Body of pancreas (tissue), 4 donors: ENCODE measurements around the gene PARP12. TPM values are rescaled to one million over a fixed set of nuclear protein-coding genes. Genes with fewer than 3 reads are reported as not detected.

Source experiments
- ATAC-seq: fragments of 150-250 bp; one replicate; pipeline ENCODE4 v1.9.1; 2016
- DNase-seq, 4 donors: peaks; one replicate each; pipeline ENCODE4 v3.0.0-alpha.2; 2019
- H3K27ac ChIP-seq, 4 donors: fragments of 200-600 bp; sonication (generic); 1 replicate in 3 of 4; 2 replicates in 1 of 4; pipeline versions ENCODE4 v1.5.1 to v1.6.1; 2016 to 2019; ENCODE audit warnings: mild to moderate bottlenecking in 1 of 4, mixed read lengths in 1 of 4, moderate library complexity in 1 of 4
- H3K27me3 ChIP-seq, 2 donors: fragments of 200-600 bp; sonication (generic); one replicate each; pipeline ENCODE4 v1.6.0; 2016; ENCODE audit warnings: mild to moderate bottlenecking in 1 of 2
- H3K36me3 ChIP-seq, 2 donors: fragments of 200-600 bp; sonication (generic); replicated peaks in 1 of 2; 2 replicates each; pipeline ENCODE4 v1.5.1; 2016; ENCODE audit warnings: low read depth in 2 of 2; ENCODE audit not compliant: insufficient read depth in 1 of 2
- H3K4me1 ChIP-seq: fragments of 200-600 bp; sonication (generic); one replicate; pipeline ENCODE4 v1.6.0; 2016
- H3K4me3 ChIP-seq, 2 donors: fragments of 200-600 bp; sonication (generic); 1 replicate in 1 of 2; 2 replicates in 1 of 2; pipeline ENCODE4 v1.5.1; 2016 to 2019
- H3K9me3 ChIP-seq, 3 donors: fragments of 200-600 bp; sonication (generic); 1 replicate in 2 of 3; 2 replicates in 1 of 3; pipeline ENCODE4 v1.5.1; 2016
- POLR2A ChIP-seq, 3 donors: fragments of 450-650 bp; IDR thresholded peaks; one replicate each; pipeline ENCODE4 v1.6.1; 2016; ENCODE audit warnings: antibody characterized with exemption in 3 of 3, mild to moderate bottlenecking in 2 of 3
- WGBS, 2 donors: methylation state at CpG; one replicate each; pipeline ENCODE4 v1.1.5; 2017; 5-methylcytosine and 5-hydroxymethylcytosine counted together
- intact Hi-C: fragments of 100-400 bp; cut with DNase I; formaldehyde crosslinking; loops from one replicate; pipeline ENCODE4 v1.15.1; 2023
- total RNA-seq, 2 donors: library from RNA; depleted of rRNA; stranded (reverse); fragments of >200 nt; gene quantifications; one replicate each; pipeline ENCODE4 v1.1.0, GENCODE V29; 2016
- TF ChIP-seq, protein P1 (sequence below), 7 experiments: fragments of 450-650 bp in 4 of 7; fragments of 200-600 bp in 3 of 7; sonication (generic) in 3 of 7; IDR thresholded peaks; one replicate each; pipeline ENCODE4 v1.5.1; 2016 to 2019; ENCODE audit warnings: antibody characterized with exemption in 7 of 7

PARP12 gene
- total RNA-seq, 2 donors from 2014 or later: 37.1 to 66.9 TPM

DNA sequence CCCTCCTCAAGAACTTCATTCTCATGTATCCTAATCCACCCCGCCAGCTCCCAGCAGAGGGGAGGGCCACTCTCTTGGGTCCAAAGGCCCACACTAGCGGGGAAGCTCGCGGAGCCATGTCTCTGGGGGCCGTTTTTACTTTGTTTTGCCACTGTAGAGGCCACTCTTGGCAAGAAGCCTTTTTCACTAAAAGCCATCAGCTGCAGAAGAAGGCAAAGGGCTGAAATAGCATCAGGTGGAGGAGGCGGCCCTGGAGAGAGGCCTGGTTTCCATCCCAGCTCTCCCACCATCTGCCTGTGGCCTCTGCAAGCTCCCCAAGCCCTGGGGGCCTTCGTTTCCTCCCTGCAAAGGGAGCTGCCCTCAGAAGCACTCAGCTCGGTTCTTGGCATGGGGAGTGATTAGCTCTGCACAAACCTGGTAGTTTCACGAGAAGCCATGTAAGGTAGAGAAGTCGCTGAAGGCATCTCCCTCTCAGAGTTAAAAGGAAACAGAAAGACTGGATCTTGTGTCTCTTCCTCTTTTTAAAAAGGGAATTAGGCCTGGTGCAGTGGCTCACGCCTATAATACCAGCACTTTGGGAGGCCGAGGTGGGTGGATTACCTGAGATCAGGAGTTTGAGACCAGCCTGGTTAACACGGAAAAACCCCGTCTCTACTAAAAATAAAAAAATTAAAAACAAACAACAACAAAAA is 70.3 kb downstream of the PARP12 start:
- Histone ChIP-seq H3K9me3 (no peaks in the 10 kb centered on the region), H3K27ac (no peak overlapping the region), H3K4me3 (no peak overlapping the region), H3K27me3 (no peaks in the 10 kb centered on the region), H3K36me3 (no peaks in the 10 kb centered on the region), H3K4me1 (no peaks in the 10 kb centered on the region)
- no peak for TF ChIP-seq POLR2A (IDR thresholded peaks at IDR 0.05)
- TF ChIP-seq, protein P1, sequence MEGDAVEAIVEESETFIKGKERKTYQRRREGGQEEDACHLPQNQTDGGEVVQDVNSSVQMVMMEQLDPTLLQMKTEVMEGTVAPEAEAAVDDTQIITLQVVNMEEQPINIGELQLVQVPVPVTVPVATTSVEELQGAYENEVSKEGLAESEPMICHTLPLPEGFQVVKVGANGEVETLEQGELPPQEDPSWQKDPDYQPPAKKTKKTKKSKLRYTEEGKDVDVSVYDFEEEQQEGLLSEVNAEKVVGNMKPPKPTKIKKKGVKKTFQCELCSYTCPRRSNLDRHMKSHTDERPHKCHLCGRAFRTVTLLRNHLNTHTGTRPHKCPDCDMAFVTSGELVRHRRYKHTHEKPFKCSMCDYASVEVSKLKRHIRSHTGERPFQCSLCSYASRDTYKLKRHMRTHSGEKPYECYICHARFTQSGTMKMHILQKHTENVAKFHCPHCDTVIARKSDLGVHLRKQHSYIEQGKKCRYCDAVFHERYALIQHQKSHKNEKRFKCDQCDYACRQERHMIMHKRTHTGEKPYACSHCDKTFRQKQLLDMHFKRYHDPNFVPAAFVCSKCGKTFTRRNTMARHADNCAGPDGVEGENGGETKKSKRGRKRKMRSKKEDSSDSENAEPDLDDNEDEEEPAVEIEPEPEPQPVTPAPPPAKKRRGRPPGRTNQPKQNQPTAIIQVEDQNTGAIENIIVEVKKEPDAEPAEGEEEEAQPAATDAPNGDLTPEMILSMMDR (IDR thresholded peaks at IDR 0.05): no peak
- intact Hi-C loops: loop anchor here (10.0 kb wide), 1 partner anchor 368 kb away; no protein-coding TSS in a partner anchor
- DNase-seq: no peak
- ATAC-seq: no peak
- 78 to 84% methylated on average over 14 of the region's 14 CpGs for WGBS, 2 donors

- no peak for TF ChIP-seq POLR2A (IDR thresholded peaks at IDR 0.05)
- TF ChIP-seq, protein P1 (IDR thresholded peaks at IDR 0.05): no peak
- Histone ChIP-seq H3K4me1 (no peaks in the 10 kb centered on the region), H3K9me3 (no peaks in the 10 kb centered on the region), H3K27me3 (no peaks in the 10 kb centered on the region), H3K4me3 (no peak overlapping the region), H3K36me3 (no peaks in the 10 kb centered on the region), H3K27ac (no peak overlapping the region)
- WGBS, 2 donors: 76 to 84% methylated on average over 6 of the region's 6 CpGs
- DNase-seq (no peak), ATAC-seq (no peak)
- intact Hi-C loops: loop anchor here (10.0 kb wide), 1 partner anchor 367 kb away; no protein-coding TSS in a partner anchor
These were observed 70.8 kb downstream of the PARP12 start for GRCh38 chr7:139991911-139992310.

DNA sequence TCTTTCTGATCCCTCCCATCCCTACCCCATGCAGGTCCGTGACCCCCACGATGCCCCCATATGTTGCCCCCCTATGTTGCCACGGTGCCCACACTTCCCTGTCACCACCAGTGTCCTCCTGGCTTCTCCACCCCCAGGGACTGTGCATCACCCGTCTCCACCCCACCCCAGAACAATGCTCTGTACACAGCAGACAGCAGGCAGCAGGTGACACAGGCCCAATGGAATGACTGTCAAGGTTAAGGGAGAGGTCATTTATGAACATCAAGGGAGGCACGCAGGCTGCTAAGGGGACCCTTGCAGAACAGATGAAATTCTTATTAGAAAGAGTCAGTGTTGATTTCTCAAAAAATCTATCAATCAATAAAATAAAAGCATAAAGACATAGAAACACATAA is 71.5 kb downstream of the PARP12 start:
- no peak for DNase-seq
- intact Hi-C loops: loop anchor here (10.0 kb wide), 1 partner anchor 366 kb away; no protein-coding TSS in a partner anchor
- Histone ChIP-seq H3K4me3 (no peak overlapping the region), H3K9me3 (no peaks in the 10 kb centered on the region), H3K27me3 (no peaks in the 10 kb centered on the region), H3K4me1 (no peaks in the 10 kb centered on the region), H3K36me3 (no peaks in the 10 kb centered on the region), H3K27ac (no peak overlapping the region)
- no peak for ATAC-seq
- 72 to 77% methylated on average over 5 of the region's 5 CpGs for WGBS, 2 donors
- TF ChIP-seq, protein P1 (IDR thresholded peaks at IDR 0.05): no peak
- no peak for TF ChIP-seq POLR2A (IDR thresholded peaks at IDR 0.05)

DNA sequence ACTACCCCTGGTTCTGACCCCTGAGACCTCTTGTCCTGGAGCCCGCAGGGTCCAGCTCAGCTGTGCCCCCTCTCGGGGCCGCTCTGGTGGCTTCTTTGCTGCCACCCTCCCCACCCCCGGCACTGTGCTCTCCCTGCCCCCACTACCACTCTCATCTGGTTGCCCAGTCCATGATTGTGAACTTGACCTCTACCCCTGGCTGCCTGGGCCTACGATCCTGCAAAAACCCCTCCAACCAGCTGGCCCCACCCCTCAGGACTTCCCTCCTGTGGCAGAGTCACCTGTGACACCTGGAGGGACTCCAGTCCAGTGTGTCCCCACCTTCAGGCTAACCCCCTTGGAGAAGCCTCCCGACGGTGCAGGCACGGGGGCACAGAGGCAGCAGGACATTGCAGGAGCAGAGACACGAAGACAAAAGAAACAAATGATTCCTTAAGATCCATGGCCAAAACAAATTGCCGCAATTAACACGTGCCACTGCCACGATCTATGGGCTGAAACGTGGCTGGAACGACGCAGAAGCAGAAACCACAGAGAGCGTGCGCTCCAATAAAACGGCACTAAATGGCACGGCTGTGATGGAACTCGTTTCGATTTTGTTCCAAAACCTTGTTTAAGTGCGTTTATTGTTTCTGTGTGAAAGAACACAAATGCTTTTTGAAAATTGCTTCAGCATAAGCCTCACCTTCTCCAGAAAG is 72.0 kb downstream of the PARP12 start:
- no peak overlapping the region for H3K27ac ChIP-seq
- TF ChIP-seq POLR2A (IDR thresholded peaks at IDR 0.05): no peak
- TF ChIP-seq, protein P1 (IDR thresholded peaks at IDR 0.05): no peak
- ATAC-seq (no peak), DNase-seq (no peak)
- no peaks in the 10 kb centered on the region for H3K27me3 ChIP-seq
- no peaks in the 10 kb centered on the region for H3K4me1 ChIP-seq
- H3K9me3 ChIP-seq: no peaks in the 10 kb centered on the region
- intact Hi-C loops: loop anchor here (10.0 kb wide), 1 partner anchor 366 kb away; no protein-coding TSS in a partner anchor
- H3K4me3 ChIP-seq: no peak overlapping the region
- H3K36me3 ChIP-seq: no peaks in the 10 kb centered on the region
- whole genome bisulfite sequencing, 2 donors: 94 to 95% methylated on average over 21 to 22 of the region's 22 CpGs
